AML-193 (cell line): Measurements from ENCODE around the gene FAT1.

ENCODE experiments used
- DNase-seq, 2 experiments: peaks; one replicate each; lab custom pipeline; 2025; lab: John Stamatoyannopoulos, UW

FAT1 gene

GRCh38 chr4:186621959-186622553, 101.6 kb downstream of the FAT1 start:
- DNase-seq = no peak

GRCh38 chr4:186619088-186619487, 104.6 kb downstream of the FAT1 start:
- DNase-seq = no peak

GRCh38 chr4:186617921-186618320, 105.7 kb downstream of the FAT1 start:
- DNase-seq = no peak

- no peak for DNase-seq
These were observed 116.2 kb downstream of the FAT1 start for GRCh38 chr4:186607490-186607889.

GRCh38 chr4:186606591-186606992, 117.1 kb downstream of the FAT1 start:
- DNase-seq = no peak

GRCh38 chr4:186605261-186605865, 118.3 kb downstream of the FAT1 start:
- DNase-seq = no peak

GRCh38 chr4:186604124-186604807, 119.4 kb downstream of the FAT1 start:
- DNase-seq = no peak

GRCh38 chr4:186602978-186603377, 120.7 kb downstream of the FAT1 start:
- DNase-seq = no peak

GRCh38 chr4:186599483-186599882, 124.2 kb downstream of the FAT1 start:
- DNase-seq = no peak

- no peak for DNase-seq
These were observed 125.0 kb downstream of the FAT1 start for GRCh38 chr4:186598686-186599085.

- no peak for DNase-seq
These were observed 126.7 kb downstream of the FAT1 start for GRCh38 chr4:186596850-186597390.

GRCh38 chr4:186596346-186596745, 127.3 kb downstream of the FAT1 start:
- no peak for DNase-seq

GRCh38 chr4:186593587-186593973, 130.1 kb downstream of the FAT1 start:
- DNase-seq = no peak

GRCh38 chr4:186592966-186593586, 130.6 kb downstream of the FAT1 start:
- no peak for DNase-seq

- DNase-seq = no peak
These were observed 131.2 kb downstream of the FAT1 start for GRCh38 chr4:186592445-186592844.

- DNase-seq = no peak
These were observed 132.0 kb downstream of the FAT1 start for GRCh38 chr4:186591651-186592050.

GRCh38 chr4:186588503-186588902, 135.2 kb downstream of the FAT1 start:
- no peak for DNase-seq

- DNase-seq = peak; percentile 14 to 40
These were observed 136.1 kb downstream of the FAT1 start for GRCh38 chr4:186587416-186588018.

GRCh38 chr4:186586205-186586604, 137.5 kb downstream of the FAT1 start:
- no peak for DNase-seq

GRCh38 chr4:186584912-186585311, 138.7 kb downstream of the FAT1 start:
- DNase-seq = no peak

GRCh38 chr4:186581421-186581820, 142.2 kb downstream of the FAT1 start:
- no peak for DNase-seq

GRCh38 chr4:186580669-186581068, 143.0 kb downstream of the FAT1 start:
- no peak for DNase-seq
